GM18858 (cell line): Measurements from ENCODE around the gene SMIM44.

Experiments
- ATAC-seq: cut with Tn5 transposase; IDR thresholded peaks from one replicate; pipeline ENCODE4 v1.9.1; 2021; ENCODE audit not compliant: unreplicated experiment

Gene SMIM44

DNA sequence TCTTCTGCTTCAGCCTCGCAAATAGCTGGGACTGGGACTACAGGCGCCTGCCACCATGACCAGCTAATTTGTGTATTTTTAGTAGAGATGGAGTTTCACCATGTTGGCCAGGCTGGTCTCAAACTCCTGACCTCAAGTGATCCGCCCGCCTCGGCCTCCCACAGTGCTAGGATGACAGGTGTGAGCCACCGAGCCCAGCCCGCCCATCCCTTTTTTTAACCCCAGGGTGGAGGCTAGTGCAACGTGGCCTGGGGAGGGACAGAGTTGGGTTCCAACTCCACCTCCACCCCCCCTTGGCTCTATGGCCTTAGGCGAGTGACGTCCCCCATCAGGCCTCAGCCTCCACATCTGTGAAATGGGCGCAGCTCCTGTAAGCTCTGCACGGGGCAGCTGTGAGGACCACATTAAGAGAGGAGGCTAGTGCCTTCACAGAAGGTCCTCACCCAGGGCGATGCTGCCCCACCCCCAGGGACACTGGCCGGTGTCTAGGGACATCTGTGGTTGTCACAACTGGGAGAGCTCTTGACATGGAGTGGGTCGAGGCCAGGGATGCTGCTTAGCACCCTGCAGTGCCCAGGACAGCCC is 40.7 kb downstream of the SMIM44 start:
- no peak for ATAC-seq

DNA sequence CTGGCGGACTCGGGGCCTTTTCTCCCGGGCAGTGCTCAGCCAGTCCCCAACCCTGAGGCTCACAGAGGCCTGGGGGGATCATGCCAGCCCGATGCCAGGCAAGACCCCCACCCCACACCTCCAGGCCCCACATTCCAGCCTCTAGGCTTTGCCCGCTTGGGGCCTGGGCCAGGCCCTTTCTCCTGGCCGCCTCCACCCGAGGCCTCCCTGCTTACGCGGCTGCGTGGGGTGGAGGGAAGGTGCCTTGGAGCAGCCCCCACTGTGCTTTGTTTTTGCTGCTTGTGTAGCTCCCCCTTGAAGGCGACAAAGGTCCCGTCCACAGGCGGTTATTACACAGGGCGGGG is 41.3 kb downstream of the SMIM44 start:
- no peak for ATAC-seq

DNA sequence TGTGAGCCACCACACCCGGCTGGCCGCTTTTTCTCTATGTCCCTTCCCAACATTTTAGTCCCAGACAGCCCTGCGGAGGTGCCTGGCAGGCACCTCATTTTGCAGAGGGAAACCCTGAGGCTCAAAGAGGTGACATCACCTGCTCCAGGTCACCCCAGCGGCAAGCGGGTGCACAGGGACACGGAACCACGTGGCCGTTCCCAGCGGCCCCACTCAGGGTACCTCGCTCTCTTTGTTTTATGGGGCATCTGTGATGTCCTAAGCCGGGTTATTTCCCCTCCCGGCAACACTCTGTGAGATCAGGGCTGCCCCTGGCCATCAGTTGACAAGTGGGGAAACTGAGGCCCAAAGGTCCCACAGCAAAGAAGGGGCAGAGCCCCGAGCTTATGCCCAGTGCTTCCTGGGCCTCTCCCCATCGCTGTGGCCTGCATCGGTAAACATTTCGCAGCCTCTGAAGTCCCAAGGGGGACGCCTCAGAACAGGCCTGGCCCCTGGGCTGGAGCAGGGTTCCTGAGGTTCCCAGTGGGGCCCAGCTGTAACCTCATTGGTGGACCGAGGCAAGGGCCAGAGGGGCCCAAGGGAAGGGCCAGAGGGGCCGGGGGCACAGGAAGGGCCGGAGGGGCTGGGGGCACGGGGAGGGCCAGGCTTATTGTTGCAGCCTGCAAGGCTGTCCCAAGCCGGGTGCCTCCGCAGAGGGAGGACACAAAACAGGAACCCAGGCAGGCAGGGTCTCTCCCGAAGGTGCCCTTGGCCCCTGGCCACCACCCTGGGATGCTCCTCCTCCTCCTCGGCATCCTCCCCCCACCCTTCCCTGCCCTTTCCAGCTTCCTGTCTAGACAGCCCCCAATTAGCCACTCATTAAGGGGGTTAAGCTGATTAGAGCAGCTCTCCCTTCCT is 41.9 kb downstream of the SMIM44 start:
- no peak for ATAC-seq

DNA sequence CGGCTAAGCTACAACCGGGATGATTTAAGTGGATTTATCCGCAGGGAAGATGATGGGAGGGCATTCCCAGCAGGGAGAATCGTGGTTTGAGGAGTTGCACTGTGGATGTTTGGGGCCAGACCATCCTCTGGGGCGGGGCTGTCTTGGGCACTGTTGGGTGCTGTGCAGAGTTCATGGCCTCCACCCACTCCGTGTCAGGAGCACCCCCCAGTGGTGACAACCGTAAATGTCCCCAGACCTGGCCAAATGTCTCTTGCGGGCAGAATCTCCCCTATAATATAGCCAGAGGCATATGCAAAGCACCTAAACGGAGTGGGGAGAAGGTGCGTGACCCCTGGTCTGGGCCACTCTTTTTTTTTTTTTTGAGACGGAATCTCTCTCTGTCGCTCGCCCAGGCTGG is 43.2 kb downstream of the SMIM44 start:
- no peak for ATAC-seq

DNA sequence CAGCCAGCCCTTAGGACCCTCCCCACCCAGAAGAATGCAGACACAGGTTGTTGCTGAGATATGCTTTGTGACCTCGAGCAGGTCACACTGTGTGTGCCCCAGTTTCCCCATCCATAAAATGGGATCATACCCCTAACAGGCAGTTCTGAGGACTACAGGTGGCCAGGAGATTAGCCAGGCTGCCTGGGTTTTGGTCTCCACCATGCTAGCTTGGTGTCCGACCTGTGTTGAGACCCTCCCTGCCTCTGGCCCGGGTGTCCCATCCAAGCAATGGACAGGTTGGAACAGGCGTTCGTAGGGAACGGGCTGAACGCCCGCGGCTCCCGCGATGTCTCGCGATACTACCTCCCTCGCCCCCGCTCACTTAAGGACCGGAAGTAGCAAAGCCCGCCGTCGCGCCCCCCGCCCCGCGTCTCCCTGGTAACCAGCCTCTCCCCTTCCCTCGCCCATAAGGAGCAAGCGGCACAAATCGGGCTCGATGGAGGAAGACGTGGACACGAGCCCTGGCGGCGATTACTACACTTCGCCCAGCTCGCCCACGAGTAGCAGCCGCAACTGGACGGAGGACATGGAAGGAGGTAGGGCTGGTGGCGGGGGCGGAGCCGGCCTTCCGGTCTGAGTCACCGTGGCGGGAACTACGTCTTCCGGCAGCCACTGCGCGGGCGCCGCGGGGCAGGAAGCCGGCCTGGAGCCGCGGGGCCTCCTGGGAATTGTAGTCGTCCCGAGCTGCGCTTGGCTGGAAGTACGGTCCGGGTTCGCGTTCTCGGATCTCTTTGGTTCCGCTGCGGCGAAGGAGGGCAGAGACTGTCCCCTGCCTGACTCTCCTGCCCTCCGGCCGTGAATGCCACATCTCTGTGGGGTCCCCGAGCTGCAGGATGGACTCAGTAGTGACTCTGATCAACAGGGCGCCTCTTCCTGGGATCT is 48.3 kb downstream of the SMIM44 start:
- ATAC-seq, result peak; percentile 57

DNA sequence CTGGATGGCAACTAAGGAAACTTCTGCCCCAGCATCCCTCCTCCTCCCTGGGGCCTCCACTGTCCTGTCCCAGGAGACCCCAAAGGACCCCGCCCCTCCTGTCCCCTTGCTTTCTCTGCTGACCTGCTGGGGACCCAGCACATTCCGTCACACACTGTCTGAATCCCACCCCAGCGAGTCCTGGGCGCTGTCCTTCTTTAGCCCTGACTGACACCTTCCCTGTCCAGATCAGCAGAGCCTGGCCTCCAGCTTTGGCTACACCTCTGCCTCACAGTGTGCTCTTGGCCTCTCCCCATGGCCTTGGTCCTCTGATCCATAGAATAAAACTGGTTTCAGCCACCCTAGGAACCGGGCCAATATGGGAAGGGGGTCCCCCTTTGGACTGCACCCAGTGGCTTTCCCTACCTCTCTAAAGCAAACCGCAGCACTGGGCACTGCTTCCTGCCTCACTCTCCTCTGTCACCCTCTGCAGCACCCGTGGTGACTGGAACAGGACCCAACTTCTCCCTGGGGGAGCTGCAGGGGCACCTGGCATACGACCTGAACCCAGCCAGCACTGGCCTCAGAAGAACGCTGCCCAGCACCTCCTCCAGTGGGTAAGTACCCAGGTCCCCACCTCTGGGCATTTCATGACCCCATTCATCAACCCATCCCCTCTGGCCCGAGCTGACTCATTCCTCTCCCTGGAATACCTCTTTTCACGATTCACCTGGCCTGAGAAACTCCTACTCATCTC is 49.3 kb downstream of the SMIM44 start:
- no peak for ATAC-seq

DNA sequence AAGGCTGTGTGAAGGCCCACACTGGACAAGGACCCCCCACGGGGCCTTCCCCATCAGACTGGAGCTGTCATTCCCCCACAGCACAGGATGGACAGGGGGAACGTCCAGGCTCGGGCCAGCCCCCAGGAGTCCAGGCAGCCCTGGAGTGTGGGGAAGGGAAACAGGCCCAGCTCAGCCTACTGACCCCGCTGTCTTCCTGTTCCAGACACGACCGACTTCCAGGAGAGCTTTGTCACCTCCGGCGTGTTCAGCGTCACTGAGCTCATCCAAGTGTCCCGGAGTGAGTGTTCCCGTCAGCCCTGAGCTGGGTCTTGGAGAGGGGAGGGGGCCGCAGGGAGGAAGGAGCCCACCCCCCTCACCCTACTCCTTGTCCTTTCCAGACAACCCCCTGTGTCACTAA is 49.9 kb downstream of the SMIM44 start:
- ATAC-seq, result no peak
